Urinary bladder (tissue), 4 donors: ENCODE results near the gene ATRNL1. TPM values are rescaled to one million over a fixed set of nuclear protein-coding genes. Genes with fewer than 3 reads are reported as not detected.
"Not testable (repeated sequence)": the region's sequence is repeated elsewhere in the genome, so short reads cannot be mapped to it uniquely, and the experiment has no call there.

Source experiments
- DNase-seq: peaks from one replicate; pipeline ENCODE4 v3.0.0-alpha.2; 2015; ENCODE audit errors: extremely low spot score
- H3K27ac ChIP-seq: one replicate; pipeline ENCODE4 v1.5.1; 2013; ENCODE audit warnings: low read depth, mild to moderate bottlenecking, moderate library complexity
- H3K36me3 ChIP-seq: one replicate; pipeline ENCODE4 v1.6.1; 2013; ENCODE audit warnings: mild to moderate bottlenecking, moderate library complexity; ENCODE audit not compliant: insufficient read depth
- H3K4me1 ChIP-seq: one replicate; pipeline ENCODE4 v1.6.1; 2013; ENCODE audit warnings: mild to moderate bottlenecking, moderate library complexity; ENCODE audit not compliant: insufficient read depth
- H3K4me3 ChIP-seq: one replicate; pipeline ENCODE4 v1.5.1; 2013; ENCODE audit warnings: low read depth, low read length
- WGBS: extraction: QIAGEN DNeasy Blood & Tissue Kit; methylation state at CpG from one replicate; pipeline ENCODE4 v1.1.7; 2013; 5-methylcytosine and 5-hydroxymethylcytosine counted together
- polyA plus RNA-seq: library from polyadenylated mRNA; stranded (reverse); fragments of 200-250 nt; gene quantifications from one replicate; pipeline ENCODE4 v1.2.3, GENCODE V29; 2013
- total RNA-seq: library from RNA; depleted of rRNA; stranded (reverse); fragments of >200 nt; gene quantifications from one replicate; pipeline ENCODE4 v1.2.3, GENCODE V29; 2014
- donor health status: healthy with polysubstance abuse.
- donor health status: healthy.

The ATRNL1 gene
- total and polyA plus RNA-seq, 2 donors: 1.9 to 153 TPM

DNA sequence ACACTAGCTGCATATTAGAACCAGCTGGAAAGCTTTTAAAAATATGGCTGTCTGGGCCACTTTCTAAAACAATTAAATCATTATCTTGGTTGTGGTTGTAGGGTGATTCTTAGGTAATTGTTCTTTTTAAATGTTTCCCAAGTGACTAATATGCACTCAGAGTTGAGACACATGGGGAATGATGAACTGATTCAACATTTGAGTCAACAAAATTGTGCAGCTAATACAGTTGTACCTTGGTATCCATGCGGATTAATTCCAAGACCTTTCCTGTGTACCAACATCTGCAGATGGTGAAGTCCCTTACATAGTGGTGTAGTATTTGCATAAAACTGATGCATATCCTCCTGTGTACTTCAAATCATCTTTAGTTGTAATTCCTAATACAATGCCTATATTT is 242.2 kb downstream of the ATRNL1 start:
- Histone ChIP-seq H3K36me3 (no peaks in the 10 kb centered on the region), H3K4me3 (no peak overlapping the region), H3K27ac (no peak overlapping the region), H3K4me1 (no peaks in the 10 kb centered on the region)
- 98% methylated on average over 1 of the region's 1 CpG for WGBS
- DNase-seq: no peak

DNA sequence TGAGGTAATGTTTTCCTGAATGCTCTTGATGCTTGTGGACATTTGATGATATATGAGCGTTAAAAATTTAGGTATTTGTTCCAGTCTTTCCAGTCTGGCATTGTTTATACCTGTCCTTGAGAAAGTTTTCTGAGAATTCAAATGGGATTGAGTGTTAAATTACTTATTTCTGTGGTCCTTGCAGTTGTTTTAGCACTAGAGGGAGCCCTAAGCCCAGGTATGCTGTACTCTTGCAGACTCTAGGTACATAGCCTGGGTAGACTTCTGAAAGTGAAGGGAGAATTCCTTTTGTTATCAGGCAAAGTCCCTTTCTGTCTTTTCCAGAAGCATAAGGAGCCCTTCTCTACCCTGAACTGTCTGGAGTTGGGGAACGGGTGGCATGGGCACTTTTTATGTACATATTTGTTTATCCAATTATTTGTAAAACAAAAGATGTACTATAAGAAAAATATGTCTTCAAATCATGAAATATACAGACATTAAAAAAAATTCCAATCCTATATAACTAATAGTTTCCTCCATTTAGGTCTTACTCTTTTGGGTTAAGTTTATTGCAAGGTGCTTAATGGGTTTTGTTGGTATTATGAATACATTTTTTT is 262.1 kb downstream of the ATRNL1 start:
- Histone ChIP-seq H3K36me3 (no peaks in the 10 kb centered on the region), H3K27ac (no peak overlapping the region), H3K4me3 (no peak overlapping the region), H3K4me1 (no peaks in the 10 kb centered on the region)
- 15% methylated on average over 2 of the region's 2 CpGs for WGBS
- DNase-seq: peak; percentile 21

DNA sequence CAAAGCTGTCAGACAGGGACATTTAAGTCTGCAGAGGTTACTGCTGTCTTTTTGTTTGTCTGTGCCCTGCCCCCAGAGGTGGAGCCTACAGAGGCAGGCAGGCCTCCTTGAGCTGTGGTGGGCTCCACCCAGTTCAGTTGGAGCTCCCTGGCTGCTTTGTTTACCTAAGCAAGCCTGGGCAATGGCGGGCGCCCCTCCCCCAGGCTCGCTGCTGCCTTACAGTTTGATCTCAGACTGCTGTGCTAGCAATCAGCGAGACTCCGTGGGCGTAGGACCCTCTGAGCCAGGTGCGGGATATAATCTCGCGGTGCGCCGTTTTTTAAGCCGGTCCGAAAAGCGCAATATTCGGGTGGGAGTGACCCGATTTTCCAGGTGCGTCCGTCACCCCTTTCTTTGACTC is 274.8 kb downstream of the ATRNL1 start:
- H3K4me3 ChIP-seq, H3K27ac ChIP-seq, H3K4me1 ChIP-seq, H3K36me3 ChIP-seq, DNase-seq: not testable (repeated sequence)
- 92% methylated on average over 18 of the region's 18 CpGs for WGBS

DNA sequence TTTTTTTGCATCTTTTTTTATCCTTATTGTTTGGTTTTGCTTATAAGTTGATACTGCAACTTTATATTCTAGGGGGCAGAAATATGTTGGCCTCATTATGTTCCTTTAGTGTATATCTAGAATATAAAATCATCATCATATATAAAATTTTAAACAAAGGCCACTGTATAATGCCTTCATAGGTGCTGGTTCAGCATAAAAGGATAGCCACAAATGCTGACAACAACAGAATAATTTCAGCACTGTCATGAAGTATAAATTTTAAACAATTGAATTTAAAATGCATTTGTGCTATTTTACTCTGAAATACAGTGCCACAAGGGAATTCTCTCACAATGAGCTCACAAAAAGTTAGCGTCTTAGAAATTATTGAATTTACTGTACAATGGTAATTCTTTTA is 285.9 kb downstream of the ATRNL1 start:
- Histone ChIP-seq H3K4me1 (no peaks in the 10 kb centered on the region), H3K36me3 (no peaks in the 10 kb centered on the region)
- WGBS: 97% methylated on average over 1 of the region's 1 CpG

DNA sequence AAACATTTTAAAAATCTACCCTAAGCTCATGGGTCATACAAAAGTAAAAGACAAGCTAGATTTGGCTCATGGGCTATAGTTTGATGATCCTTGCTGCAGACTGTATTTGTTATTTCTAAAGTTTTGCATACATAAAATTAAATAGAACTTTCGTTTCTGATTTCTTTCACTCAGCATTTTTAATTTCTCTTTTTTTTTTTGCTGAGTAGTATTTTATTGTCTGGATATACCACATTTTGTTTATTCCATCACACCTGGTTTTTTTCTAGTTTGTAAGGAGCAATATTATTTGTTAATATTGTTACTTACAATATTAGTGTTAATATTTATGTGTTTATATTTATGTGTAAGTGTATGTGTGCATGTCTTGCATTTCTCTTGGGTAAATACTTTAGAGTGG is 291.5 kb downstream of the ATRNL1 start:
- Histone ChIP-seq H3K27ac (no peak overlapping the region), H3K36me3 (no peaks in the 10 kb centered on the region), H3K4me3 (no peak overlapping the region), H3K4me1 (no peaks in the 10 kb centered on the region)
- 82% methylated on average over 1 of the region's 1 CpG for WGBS
- DNase-seq: no peak

More for the DNA sequence above, 285.9 kb downstream of the ATRNL1 start:
- Histone ChIP-seq H3K4me3 (no peak overlapping the region), H3K27ac (no peak overlapping the region)
- DNase-seq: no peak

DNA sequence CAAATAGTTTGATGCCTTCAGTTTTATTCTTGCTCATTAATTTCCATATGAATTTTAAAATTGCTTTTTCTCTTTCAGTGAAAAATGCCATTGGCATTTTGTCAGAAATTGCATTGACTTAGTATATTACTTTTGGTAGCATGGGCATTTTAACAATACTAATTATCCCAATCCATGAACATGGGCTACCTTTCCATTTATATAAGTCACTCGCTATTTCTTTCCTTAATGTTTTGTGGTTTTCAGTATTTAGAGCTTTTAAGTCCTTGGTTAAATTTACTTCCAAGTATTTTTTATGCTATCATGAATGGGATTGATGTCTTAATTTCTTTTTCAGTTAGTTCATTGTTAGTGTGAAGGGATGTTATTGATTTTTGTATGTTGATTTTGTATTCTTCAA is 297.4 kb downstream of the ATRNL1 start:
- DNase-seq: no peak

DNA sequence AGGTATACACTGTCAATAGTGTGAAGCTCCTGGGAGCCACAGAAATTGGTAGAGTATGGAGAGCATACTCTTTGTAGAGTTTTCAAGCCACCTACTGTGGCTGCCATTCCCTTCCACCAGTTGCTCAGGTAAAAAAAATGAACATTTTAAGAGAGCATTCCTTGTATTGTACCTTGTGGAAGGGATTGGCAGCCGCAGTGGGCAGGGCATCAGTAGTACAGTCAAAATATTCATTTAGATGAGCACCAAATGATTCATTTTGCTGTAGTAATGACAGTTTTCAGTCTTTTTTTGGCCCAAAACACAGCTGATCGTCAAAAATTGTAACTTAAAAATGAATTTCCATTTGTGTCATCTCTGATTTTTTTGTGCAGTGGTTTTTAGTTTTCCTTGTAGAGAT is 304.9 kb downstream of the ATRNL1 start:
- no peak overlapping the region for H3K4me3 ChIP-seq

More for the DNA sequence above, 297.4 kb downstream of the ATRNL1 start:
- Histone ChIP-seq H3K4me3 (no peak overlapping the region), H3K36me3 (peaks cover 1% of the 10 kb centered on the region), H3K27ac (no peak overlapping the region), H3K4me1 (no peaks in the 10 kb centered on the region)
- 97% methylated on average over 1 of the region's 1 CpG for WGBS

DNA sequence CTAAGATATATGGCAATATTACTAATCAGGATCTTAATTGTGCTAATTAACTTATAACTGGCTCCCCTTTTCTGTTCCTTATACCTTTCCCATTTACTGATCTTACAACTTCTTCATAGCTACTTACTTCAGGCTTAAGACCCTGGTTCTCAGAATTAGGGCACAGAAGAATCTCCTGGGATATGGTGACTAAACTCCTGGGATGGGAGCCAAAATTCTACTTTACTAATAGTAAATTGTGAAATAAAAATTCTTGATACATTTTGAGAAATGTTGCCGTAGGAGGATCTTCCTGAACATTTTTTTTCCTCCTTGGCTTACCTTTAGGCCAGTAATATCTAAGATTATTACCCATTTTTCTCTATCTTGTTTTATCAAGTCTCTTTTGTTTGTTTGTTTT is 309.5 kb downstream of the ATRNL1 start:
- H3K4me1 ChIP-seq: no peaks in the 10 kb centered on the region
- no peak overlapping the region for H3K27ac ChIP-seq
- DNase-seq: no peak
- H3K36me3 ChIP-seq: no peaks in the 10 kb centered on the region
- no peak overlapping the region for H3K4me3 ChIP-seq
- 23% methylated on average over 1 of the region's 1 CpG for WGBS

More for the DNA sequence above, 304.9 kb downstream of the ATRNL1 start:
- WGBS: 93% methylated on average over 2 of the region's 2 CpGs
- peaks cover 1% of the 10 kb centered on the region for H3K36me3 ChIP-seq
- no peak for DNase-seq
- H3K27ac ChIP-seq: no peak overlapping the region
- no peaks in the 10 kb centered on the region for H3K4me1 ChIP-seq

DNA sequence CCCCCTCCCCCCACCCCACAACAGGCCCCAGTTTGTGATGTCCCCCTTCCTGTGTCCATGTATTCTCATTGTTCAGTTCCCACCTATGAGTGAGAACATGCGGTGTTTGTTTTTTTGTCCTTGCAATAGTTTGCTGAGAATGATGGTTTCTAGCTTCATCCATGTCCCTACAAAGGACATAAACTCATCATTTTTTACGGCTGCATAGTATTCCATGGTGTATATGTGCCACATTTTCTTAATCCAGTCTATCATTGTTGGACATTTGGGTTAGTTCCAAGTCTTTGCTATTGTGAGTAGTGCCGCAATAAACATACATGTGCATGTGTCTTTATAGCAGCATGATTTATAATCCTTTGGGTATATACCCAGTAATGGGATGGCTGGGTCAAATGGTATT is 312.7 kb downstream of the ATRNL1 start:
- not testable (repeated sequence) for H3K4me3 ChIP-seq, DNase-seq, H3K4me1 ChIP-seq, H3K36me3 ChIP-seq, H3K27ac ChIP-seq
- 96% methylated on average over 3 of the region's 3 CpGs for WGBS

DNA sequence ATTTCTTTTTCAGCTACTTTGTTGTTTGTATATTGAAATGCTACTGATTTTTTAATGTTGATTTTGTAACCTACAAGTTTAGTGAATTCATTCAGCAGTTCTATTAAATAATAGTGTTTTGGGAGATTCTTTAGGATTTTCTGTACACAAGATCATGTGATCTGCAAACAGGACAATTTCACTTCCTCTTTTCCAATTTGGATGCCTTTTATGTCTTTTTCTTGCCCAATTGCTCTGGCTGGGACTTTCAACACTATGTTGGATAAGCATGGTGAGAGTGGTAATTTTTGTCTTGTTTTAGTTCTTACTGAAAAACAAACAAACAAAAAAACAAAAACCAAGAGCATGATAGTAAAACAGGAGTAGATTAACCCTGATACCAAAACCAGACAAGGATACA is 316.2 kb downstream of the ATRNL1 start:
- Histone ChIP-seq H3K27ac (no peak overlapping the region), H3K4me1 (no peaks in the 10 kb centered on the region), H3K4me3 (no peak overlapping the region), H3K36me3 (no peaks in the 10 kb centered on the region)
- DNase-seq: no peak

DNA sequence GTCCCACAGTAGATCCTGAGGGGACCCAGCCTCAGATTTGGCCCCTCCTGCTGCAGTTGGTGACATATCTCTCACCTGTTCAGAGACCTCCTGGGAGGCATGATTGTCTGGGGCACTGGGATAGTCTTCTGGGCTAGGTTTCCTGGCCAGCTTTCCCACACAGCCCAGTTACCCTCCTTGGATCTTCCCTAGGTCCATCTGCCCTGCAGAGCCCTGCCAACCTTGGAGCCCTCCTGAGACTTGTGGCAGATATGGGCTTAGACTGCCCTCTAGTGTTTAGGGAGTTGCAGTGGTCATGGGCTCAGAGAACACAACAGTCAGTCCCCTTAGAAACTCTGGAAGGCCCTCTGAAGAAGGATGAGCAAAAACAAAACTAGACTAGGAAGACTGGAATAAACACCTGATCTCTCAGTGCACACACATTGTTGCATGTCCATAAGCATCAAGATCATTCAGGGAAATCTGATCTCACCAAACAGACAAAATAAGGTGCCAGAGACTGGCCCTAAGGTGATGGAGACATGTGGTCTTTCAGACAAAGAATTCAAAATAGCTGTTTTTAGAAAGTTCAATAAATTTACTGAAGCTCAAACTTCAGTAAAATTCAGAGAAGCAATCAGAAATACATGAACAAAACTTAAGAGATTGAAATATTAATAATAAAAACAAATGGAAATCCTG is 324.6 kb downstream of the ATRNL1 start:
- DNase-seq: no peak
- no peak overlapping the region for H3K4me3 ChIP-seq

DNA sequence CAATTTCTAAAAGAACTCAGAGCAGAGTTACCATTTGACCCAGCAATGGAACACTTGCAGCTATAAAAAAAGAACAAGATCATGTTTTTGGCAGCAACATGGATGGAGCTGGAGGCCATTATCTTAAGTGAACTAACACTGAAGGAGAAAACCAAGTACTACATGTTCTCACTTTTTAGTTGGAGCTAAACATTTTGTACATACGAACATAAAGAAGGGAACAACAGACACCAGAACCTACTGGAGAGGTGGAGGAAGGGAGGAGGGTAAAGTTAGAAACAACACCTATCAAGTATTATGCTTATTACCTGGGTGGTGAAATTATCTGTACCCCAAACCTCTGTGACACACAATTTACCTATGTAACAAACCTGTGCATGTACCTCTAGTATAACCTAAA is 329.5 kb downstream of the ATRNL1 start:
- H3K27ac ChIP-seq: no peak overlapping the region
- H3K4me1 ChIP-seq: no peaks in the 10 kb centered on the region
- WGBS: 83% methylated on average over 1 of the region's 1 CpG
- no peaks in the 10 kb centered on the region for H3K36me3 ChIP-seq
- no peak for DNase-seq
- H3K4me3 ChIP-seq: no peak overlapping the region

More for the DNA sequence above, 324.6 kb downstream of the ATRNL1 start:
- Histone ChIP-seq H3K27ac (no peak overlapping the region), H3K36me3 (no peaks in the 10 kb centered on the region), H3K4me1 (no peaks in the 10 kb centered on the region)

DNA sequence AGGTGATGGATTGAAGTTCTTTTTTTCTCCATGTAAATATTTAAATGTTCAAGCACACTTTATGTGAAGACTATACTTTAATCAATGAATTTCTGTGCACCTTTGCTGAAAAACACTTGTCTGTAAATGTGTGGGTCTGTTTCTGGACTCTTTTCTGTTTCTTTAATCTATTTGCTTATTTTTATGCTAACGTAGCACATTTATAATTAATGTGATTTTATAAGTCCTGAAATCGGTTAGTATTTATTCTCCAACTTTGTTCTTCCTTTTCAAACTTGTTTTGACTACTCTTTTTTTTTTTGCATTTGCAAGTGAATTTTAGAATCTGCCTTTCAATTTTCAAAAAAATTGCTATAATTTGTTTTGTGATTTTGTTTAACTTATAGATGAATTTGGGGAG is 334.4 kb downstream of the ATRNL1 start:
- Histone ChIP-seq H3K27ac (no peak overlapping the region), H3K4me3 (no peak overlapping the region), H3K4me1 (no peaks in the 10 kb centered on the region), H3K36me3 (no peaks in the 10 kb centered on the region)
- WGBS: 88% methylated on average over 2 of the region's 2 CpGs
- no peak for DNase-seq

DNA sequence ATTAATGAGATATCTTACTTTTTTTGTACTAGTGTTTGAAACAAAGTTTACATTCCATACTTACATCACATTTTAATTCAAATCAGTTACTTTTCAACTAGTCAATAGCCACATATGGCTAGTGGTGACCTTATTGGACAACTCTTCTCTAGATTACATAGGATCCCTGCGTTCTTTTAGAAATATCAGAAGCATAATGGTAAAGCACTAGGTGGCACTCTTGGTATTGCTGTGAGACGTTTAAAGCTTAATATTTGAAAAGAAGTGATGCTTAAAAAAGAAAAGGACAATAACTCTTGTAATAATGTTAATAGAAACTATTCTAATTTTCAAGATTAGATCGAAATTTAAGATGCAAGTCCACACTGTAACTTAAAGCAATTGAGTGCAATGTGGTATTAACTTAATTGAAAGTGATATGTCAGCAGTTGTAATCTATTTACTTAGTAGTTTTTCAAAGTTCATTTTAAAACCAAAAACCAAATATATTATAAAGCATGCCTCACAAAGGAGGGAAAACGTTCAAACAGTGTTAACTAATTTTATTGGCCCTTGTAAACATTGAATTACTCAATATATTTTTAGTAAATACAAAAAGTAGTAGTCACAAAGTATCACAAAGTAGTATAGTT is 339.1 kb downstream of the ATRNL1 start:
- WGBS: 27% methylated on average over 4 of the region's 4 CpGs
- no peak overlapping the region for H3K4me3 ChIP-seq
- no peak for DNase-seq
- H3K36me3 ChIP-seq: no peaks in the 10 kb centered on the region
- H3K4me1 ChIP-seq: no peaks in the 10 kb centered on the region
- H3K27ac ChIP-seq: no peak overlapping the region
